Measurements from ENCODE around the gene APOL6.
"Not testable (repeated sequence)": the region's sequence is repeated elsewhere in the genome, so short reads cannot be mapped to it uniquely, and the experiment has no call there.

The APOL6 gene

GRCh38 chr22:35617137-35617755, 31.0 kb upstream of the APOL6 start, which contains the start of gene MB:
Gene MB (minus strand): TSS chr22:35617329. CDS start chr22:35617257, 72 bp downstream.
- in situ Hi-C loops (cut with HindIII; ENCODE audit: low sequenced_read_pairs), result no loop called here

GRCh38 chr22:35618427-35619223, 29.6 kb upstream of the APOL6 start:
- in situ Hi-C loops (cut with HindIII; ENCODE audit: low sequenced_read_pairs), result no loop called here

- in situ Hi-C loops (cut with HindIII; ENCODE audit: low sequenced_read_pairs), result no loop called here
These were observed 28.7 kb upstream of the APOL6 start for GRCh38 chr22:35619336-35620094.

GRCh38 chr22:35620624-35621251, 27.5 kb upstream of the APOL6 start:
- in situ Hi-C loops (cut with HindIII; ENCODE audit: low sequenced_read_pairs), result no loop called here

GRCh38 chr22:35621451-35621850, 26.8 kb upstream of the APOL6 start:
- in situ Hi-C loops (cut with HindIII; ENCODE audit: low sequenced_read_pairs), result no loop called here

GRCh38 chr22:35622191-35622913, 25.9 kb upstream of the APOL6 start:
- in situ Hi-C loops (cut with HindIII; ENCODE audit: low sequenced_read_pairs), result no loop called here

GRCh38 chr22:35623885-35624284, 24.4 kb upstream of the APOL6 start:
- in situ Hi-C loops (cut with HindIII; ENCODE audit: low sequenced_read_pairs), result not testable (repeated sequence)

GRCh38 chr22:35624547-35624946, 23.7 kb upstream of the APOL6 start:
- in situ Hi-C loops (cut with HindIII; ENCODE audit: low sequenced_read_pairs), result no loop called here

- in situ Hi-C loops (cut with HindIII; ENCODE audit: low sequenced_read_pairs), result no loop called here
These were observed 22.3 kb upstream of the APOL6 start for GRCh38 chr22:35625763-35626432.

- in situ Hi-C loops (cut with HindIII; ENCODE audit: low sequenced_read_pairs), result no loop called here
These were observed 20.8 kb upstream of the APOL6 start for GRCh38 chr22:35627267-35628041.

- in situ Hi-C loops (cut with HindIII; ENCODE audit: low sequenced_read_pairs), result no loop called here
These were observed 19.5 kb upstream of the APOL6 start for GRCh38 chr22:35628732-35629131.

GRCh38 chr22:35629406-35630216, 18.6 kb upstream of the APOL6 start:
- in situ Hi-C loops (cut with HindIII; ENCODE audit: low sequenced_read_pairs), result no loop called here

GRCh38 chr22:35630387-35630793, 17.9 kb upstream of the APOL6 start:
- in situ Hi-C loops (cut with HindIII; ENCODE audit: low sequenced_read_pairs), result no loop called here

GRCh38 chr22:35630891-35631290, 17.4 kb upstream of the APOL6 start:
- in situ Hi-C loops (cut with HindIII; ENCODE audit: low sequenced_read_pairs), result no loop called here

- in situ Hi-C loops (cut with HindIII; ENCODE audit: low sequenced_read_pairs), result no loop called here
These were observed 16.6 kb upstream of the APOL6 start for GRCh38 chr22:35631597-35631996.

GRCh38 chr22:35632935-35633334, 15.3 kb upstream of the APOL6 start:
- in situ Hi-C loops (cut with HindIII; ENCODE audit: low sequenced_read_pairs), result no loop called here

GRCh38 chr22:35633520-35633919, 14.7 kb upstream of the APOL6 start:
- in situ Hi-C loops (cut with HindIII; ENCODE audit: low sequenced_read_pairs), result no loop called here

- in situ Hi-C loops (cut with HindIII; ENCODE audit: low sequenced_read_pairs), result no loop called here
These were observed 14.2 kb upstream of the APOL6 start for GRCh38 chr22:35634015-35634414.

Measured in DLD1 (cell line).